Endothelial cell (in vitro differentiated cells): Measurements from ENCODE around the gene ALLC. TPM values are rescaled to one million over a fixed set of nuclear protein-coding genes. Genes with fewer than 3 reads are reported as not detected.
"Not testable (repeated sequence)": the region's sequence is repeated elsewhere in the genome, so short reads cannot be mapped to it uniquely, and the experiment has no call there.

Source experiments
- DNase-seq: peaks from one replicate; pipeline ENCODE4 v3.0.0; 2021; ENCODE audit warnings: low spot score
- H3K27ac Mint-ChIP-seq: one replicate; pipeline ENCODE4 v1.8.0; 2021; ENCODE audit warnings: mixed read lengths, inconsistent platforms; ENCODE audit not compliant: unreplicated experiment
- H3K27me3 Mint-ChIP-seq: one replicate; pipeline ENCODE4 v1.8.0; 2021; ENCODE audit warnings: mild to moderate bottlenecking, moderate library complexity, mixed read lengths, inconsistent platforms; ENCODE audit not compliant: unreplicated experiment
- H3K36me3 Mint-ChIP-seq: one replicate; pipeline ENCODE4 v1.8.0; 2021; ENCODE audit warnings: mild to moderate bottlenecking, low read depth, mixed read lengths, inconsistent platforms; ENCODE audit not compliant: unreplicated experiment
- H3K4me1 Mint-ChIP-seq: one replicate; pipeline ENCODE4 v1.8.0; 2021; ENCODE audit warnings: mild to moderate bottlenecking, mixed read lengths, inconsistent platforms; ENCODE audit not compliant: unreplicated experiment
- H3K4me3 Mint-ChIP-seq: one replicate; pipeline ENCODE4 v1.8.0; 2021; ENCODE audit warnings: mild to moderate bottlenecking, mixed read lengths, inconsistent platforms; ENCODE audit not compliant: unreplicated experiment
- H3K9me3 Mint-ChIP-seq: one replicate; pipeline ENCODE4 v1.8.0; 2021; ENCODE audit warnings: mixed read lengths, inconsistent platforms; ENCODE audit not compliant: unreplicated experiment
- long read RNA-seq: library from polyadenylated mRNA; unstranded; transcript quantifications from one replicate; pipeline ENCODE4 v2.0.0, GENCODE V29; 2020; ENCODE audit not compliant: unreplicated experiment
- total RNA-seq: library from RNA; stranded (reverse); fragmentation: NEBNext Ultra II Directional; extraction: Animal tissue kit (Norgen Biotek cat#: 25700); gene quantifications from one replicate; pipeline ENCODE4 v1.2.1, GENCODE V29; 2021; ENCODE audit not compliant: unreplicated experiment
- TF ChIP-seq, protein P1 (sequence below): fragments of 200-600 bp; sonication (generic); IDR thresholded peaks from one replicate; pipeline ENCODE4 v1.5.0; 2021; ENCODE audit warnings: antibody characterized with exemption; ENCODE audit not compliant: unreplicated experiment

ALLC gene
- 0.26 TPM for total RNA-seq
- long read RNA-seq: 0 reads

DNA sequence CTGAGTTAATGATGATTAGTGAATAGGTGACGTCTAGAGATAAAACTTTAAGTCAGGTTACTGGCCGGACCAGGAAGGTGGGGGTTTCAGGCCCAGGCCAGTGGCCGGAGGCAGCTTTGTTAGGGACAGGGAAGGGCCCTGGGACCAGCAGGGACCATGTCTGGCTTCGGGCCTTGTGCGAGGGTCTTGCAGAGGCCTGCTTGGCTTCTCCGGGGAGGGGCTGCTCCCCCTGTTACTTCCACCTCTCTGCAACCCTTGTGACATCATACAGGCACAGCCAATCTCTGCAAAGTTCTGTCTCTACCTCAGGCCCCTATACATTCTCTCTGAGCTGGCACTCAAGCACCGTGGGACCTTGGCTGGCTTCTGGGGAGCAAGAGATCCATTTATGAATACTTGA lies at the start of gene ALLC:
TSS of gene ALLC (plus strand) at position 320 of the 400 bp plus-strand sequence. CDS start 12,958 bp downstream, outside the sequence.
- Mint-ChIP-seq H3K27ac (no peak within 1 kb of the TSS), H3K4me1 (no peaks in the 10 kb centered on the region), H3K9me3 (no peaks in the 10 kb centered on the region), H3K27me3 (peaks cover 7% of the 10 kb centered on the region), H3K36me3 (no peaks in the 10 kb centered on the region), H3K4me3 (no peak within 1 kb of the TSS)
- TF ChIP-seq, protein P1, sequence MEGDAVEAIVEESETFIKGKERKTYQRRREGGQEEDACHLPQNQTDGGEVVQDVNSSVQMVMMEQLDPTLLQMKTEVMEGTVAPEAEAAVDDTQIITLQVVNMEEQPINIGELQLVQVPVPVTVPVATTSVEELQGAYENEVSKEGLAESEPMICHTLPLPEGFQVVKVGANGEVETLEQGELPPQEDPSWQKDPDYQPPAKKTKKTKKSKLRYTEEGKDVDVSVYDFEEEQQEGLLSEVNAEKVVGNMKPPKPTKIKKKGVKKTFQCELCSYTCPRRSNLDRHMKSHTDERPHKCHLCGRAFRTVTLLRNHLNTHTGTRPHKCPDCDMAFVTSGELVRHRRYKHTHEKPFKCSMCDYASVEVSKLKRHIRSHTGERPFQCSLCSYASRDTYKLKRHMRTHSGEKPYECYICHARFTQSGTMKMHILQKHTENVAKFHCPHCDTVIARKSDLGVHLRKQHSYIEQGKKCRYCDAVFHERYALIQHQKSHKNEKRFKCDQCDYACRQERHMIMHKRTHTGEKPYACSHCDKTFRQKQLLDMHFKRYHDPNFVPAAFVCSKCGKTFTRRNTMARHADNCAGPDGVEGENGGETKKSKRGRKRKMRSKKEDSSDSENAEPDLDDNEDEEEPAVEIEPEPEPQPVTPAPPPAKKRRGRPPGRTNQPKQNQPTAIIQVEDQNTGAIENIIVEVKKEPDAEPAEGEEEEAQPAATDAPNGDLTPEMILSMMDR: no peak
- DNase-seq: no peak

DNA sequence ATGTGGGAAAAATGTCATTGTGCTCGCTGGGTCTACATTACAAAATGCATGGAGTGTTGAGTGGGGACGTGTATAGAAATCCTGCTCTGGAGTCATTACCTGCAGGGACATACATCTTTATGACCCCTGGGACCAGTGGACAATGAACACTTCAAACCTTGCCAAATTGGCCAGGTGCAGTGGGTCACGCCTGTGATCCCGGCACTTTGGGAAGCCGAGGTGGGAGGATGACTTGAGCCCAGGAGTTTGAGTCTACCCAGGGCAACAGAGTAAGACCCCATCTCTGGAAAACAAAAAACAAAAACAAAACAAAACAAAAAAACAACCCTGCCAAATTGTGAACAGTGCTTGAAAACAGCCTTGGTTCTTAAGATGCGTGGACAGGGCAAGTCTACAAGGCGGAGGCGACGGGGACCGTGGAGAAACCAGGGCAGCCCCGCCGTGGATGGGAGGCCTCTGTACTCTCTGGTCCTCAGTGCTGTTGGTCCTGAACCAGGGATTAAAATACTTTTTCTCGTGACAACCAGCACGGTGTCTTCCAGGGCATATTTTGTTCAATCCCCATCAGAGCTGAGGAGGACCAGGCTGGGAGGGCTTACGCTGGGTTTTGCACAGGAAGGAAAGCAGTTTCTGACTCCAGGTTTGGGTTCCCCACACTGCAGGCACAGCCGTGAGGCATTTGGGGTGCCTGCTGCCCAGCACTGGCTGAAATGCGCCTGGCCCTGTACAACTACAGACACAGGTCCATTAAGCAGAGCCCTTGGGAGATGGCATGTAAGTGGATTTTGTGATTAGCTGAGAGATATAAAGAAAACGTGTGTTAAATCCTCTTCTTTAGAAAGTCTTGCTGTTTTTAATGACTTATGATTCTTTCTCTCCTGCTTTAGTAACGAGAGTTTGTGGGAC lies 49.4 kb upstream of the ALLC start:
- no peak overlapping the region for H3K4me3 Mint-ChIP-seq

DNA sequence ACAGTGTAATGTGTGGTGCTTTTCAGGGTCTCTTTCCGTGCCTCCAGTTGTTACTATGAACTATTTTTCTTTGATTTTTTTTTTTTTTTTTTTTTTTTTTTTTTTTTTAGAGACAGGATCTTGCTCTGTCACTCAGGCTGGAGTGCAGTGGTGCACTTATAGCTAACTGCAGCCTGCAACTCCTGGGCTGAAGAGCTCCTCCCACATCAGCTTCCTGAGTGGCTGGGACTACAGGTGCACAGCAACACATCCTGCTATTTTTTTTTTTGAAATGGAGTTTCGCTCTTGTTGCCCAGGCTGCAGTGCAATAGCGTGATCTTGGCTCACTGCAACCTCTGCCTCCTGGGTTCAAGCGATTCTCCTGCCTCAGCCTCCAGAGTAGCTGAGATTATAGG lies 48.7 kb upstream of the ALLC start:
- H3K4me1 Mint-ChIP-seq, H3K36me3 Mint-ChIP-seq, H3K27ac Mint-ChIP-seq, H3K4me3 Mint-ChIP-seq, H3K9me3 Mint-ChIP-seq, DNase-seq: not testable (repeated sequence)
- peaks cover 11% of the 10 kb centered on the region for H3K27me3 Mint-ChIP-seq

More for the DNA sequence above, 49.4 kb upstream of the ALLC start:
- Mint-ChIP-seq H3K27ac (no peak overlapping the region), H3K9me3 (no peaks in the 10 kb centered on the region), H3K27me3 (peaks cover 11% of the 10 kb centered on the region), H3K4me1 (no peaks in the 10 kb centered on the region), H3K36me3 (peaks cover 5% of the 10 kb centered on the region)
- TF ChIP-seq, protein P1: no peak
- no peak for DNase-seq

DNA sequence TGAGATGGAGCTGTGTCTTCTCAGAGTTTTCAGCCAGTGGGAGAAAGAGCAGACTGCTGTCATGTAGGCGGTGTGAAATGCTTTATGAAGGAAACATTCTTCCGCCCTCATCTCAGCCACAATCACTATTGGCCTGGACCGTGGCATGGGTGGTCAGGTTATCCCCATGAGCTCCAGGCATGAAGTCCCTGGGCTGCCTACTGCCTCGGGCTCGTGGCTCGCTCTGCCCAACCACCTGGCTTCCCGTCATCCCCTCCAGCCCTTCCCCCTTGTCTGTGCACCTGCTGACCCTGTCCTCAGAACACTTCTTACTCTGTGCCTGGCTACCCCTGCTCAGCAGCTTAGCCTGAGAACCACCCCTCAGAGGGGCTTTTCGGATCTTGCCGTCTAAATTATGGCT lies 47.6 kb upstream of the ALLC start:
- peaks cover 5% of the 10 kb centered on the region for H3K36me3 Mint-ChIP-seq
- H3K4me1 Mint-ChIP-seq: no peaks in the 10 kb centered on the region
- no peak overlapping the region for H3K27ac Mint-ChIP-seq
- H3K27me3 Mint-ChIP-seq: peaks cover 6% of the 10 kb centered on the region
- TF ChIP-seq, protein P1: no peak
- H3K4me3 Mint-ChIP-seq: no peak overlapping the region
- no peak for DNase-seq
- peaks cover 3% of the 10 kb centered on the region for H3K9me3 Mint-ChIP-seq

DNA sequence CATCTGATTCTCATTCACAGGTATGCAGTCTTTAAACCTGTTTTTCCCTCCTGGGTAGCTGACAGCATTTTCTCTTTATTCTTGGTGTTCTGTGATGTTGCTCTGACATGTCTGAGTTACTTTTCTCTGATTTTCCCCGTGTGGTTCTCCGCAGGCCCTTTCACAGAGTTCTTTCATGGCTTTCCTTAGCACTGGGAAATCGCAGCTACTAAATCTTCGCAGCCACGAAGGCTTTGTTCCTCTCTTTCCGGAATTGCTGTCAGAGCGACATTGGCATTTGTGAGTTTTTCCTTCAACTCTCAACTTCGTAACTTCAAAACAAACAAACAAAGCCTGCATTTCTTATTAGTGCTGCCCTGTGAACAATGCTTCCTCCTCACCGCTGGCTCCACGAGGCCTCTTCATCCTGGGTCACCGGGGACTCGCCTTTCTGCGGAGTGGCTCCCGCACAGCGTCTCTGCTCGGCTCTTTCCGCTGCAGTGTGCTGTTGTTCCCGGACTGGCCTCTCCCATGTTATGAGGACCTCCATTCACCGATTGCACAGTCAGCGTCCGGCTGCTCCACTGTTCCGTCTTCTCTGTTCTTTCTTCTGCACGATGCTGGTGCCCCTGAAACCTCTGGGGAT lies 47.0 kb upstream of the ALLC start:
- Mint-ChIP-seq H3K36me3 (peaks cover 5% of the 10 kb centered on the region), H3K27me3 (peaks cover 6% of the 10 kb centered on the region), H3K4me3 (no peak overlapping the region), H3K4me1 (no peaks in the 10 kb centered on the region), H3K9me3 (peaks cover 3% of the 10 kb centered on the region), H3K27ac (no peak overlapping the region)
- no peak for DNase-seq
- TF ChIP-seq, protein P1: no peak
